ENCODE results near the gene TMC4. TPM values are rescaled to one million over a fixed set of nuclear protein-coding genes. Genes with fewer than 3 reads are reported as not detected.

TMC4 gene
- total and polyA plus RNA-seq, 2 experiments from 2014 or later = 2.3 to 7.8 TPM

GRCh38 chr19:54173359-54173699 lies 369 bp upstream of the TMC4 start:
- peak overlapping the region; percentile 69 for H3K27ac ChIP-seq (ENCODE audit: low read depth)
- no peaks in the 10 kb centered on the region for H3K79me2 ChIP-seq (replicated peaks; ENCODE audit: insufficient read depth)
- peaks cover 13% of the 10 kb centered on the region for H3F3A ChIP-seq (replicated peaks; ENCODE audit: low read depth)
- Mint-ChIP-seq H3K27ac (no peak overlapping the region; the same call in 1 of the 2 replicates), H3K27me3 (ENCODE audit: insufficient read depth, low read depth, poor library complexity) (peaks cover 30% of the 10 kb centered on the region), H3K9me3 (no peaks in the 10 kb centered on the region; the same call in 1 of the 3 replicates), H3K4me1 (peaks cover 16% of the 10 kb centered on the region), H3K4me3 (peak overlapping the region; percentile 84), H3K36me3 (ENCODE audit: low read depth) (peaks cover 14% of the 10 kb centered on the region)
- TF ChIP-seq CREB1 (CRISPR knock-in tag; IDR thresholded peaks at IDR 0.05; ENCODE audit: low read depth) (no peak), NANOG (IDR thresholded peaks at IDR 0.05; ENCODE audit: borderline replicate concordance) (no peak), ZNF331 (CRISPR knock-in tag; IDR thresholded peaks at IDR 0.05; ENCODE audit: low read depth) (no peak), ETS1 (IDR thresholded peaks at IDR 0.05) (no peak), ZNF462 (CRISPR knock-in tag; IDR thresholded peaks at IDR 0.05) (no peak), JUNB (IDR thresholded peaks at IDR 0.05; ENCODE audit: unreplicated experiment) (no peak), EZH2phosphoT487 (IDR thresholded peaks at IDR 0.05; ENCODE audit: unreplicated experiment) (no peak), ZNF114 (CRISPR knock-in tag; IDR thresholded peaks at IDR 0.05) (no peak), CTCF (conservative IDR thresholded peaks at IDR 0.05; ENCODE audit: low read depth in 2 of 2) (no peak), EZH2 (IDR thresholded peaks at IDR 0.05; ENCODE audit: low read depth, unreplicated experiment) (no peak), POLR2AphosphoS5 (IDR thresholded peaks at IDR 0.05; ENCODE audit: low read depth) (no peak; the same call in 1 of the 2 replicates), REST (IDR thresholded peaks at IDR 0.05; ENCODE audit: unreplicated experiment) (no peak), STAT1 (IDR thresholded peaks at IDR 0.05; ENCODE audit: unreplicated experiment) (no peak)
- peaks cover 2% of the 10 kb centered on the region; the same call in 1 of the 2 replicates for H3K4me1 ChIP-seq (ENCODE audit: insufficient read depth)
- H3K4me2 ChIP-seq = peak overlapping the region; percentile 80
- H3K4me3 ChIP-seq = peak overlapping the region; percentile 53
- peaks cover 4% of the 10 kb centered on the region for H4K20me1 ChIP-seq (replicated peaks; ENCODE audit: insufficient read depth)
- H3K36me3 ChIP-seq (ENCODE audit: insufficient read depth) = peaks cover 9% of the 10 kb centered on the region; the same call in 1 of the 2 replicates
- ATAC-seq (peak; percentile 11), DNase-seq (ENCODE audit: low spot score) (no peak)
- H3K27me3 ChIP-seq (ENCODE audit: insufficient read depth) = no peaks in the 10 kb centered on the region
- no peaks in the 10 kb centered on the region for H3K9me2 ChIP-seq (ENCODE audit: insufficient read depth)
- H2AFZ ChIP-seq = no peak overlapping the region
